CD4-positive, CD25-positive, alpha-beta regulatory T cell (primary cell): Measurements from ENCODE around the gene EXOSC3. TPM values are rescaled to one million over a fixed set of nuclear protein-coding genes. Genes with fewer than 3 reads are reported as not detected.

Experiments
- ATAC-seq, 2 donors: fragments of 150-1000 bp; cut with Tn5 transposase; one replicate each; pipeline ENCODE4 v1.10.0; 2021; ENCODE audit warnings: low read depth in 2 of 2, moderate number of reproducible peaks in 2 of 2, moderate library complexity in 1 of 2
- DNase-seq, 3 donors: peaks; one replicate each; pipeline versions ENCODE4 v3.0.0 to v3.0.0-alpha.2; 2012 to 2022; ENCODE audit warnings: mixed read lengths in 1 of 3
- H3K27ac ChIP-seq: one replicate; pipeline ENCODE4 v1.7.0; 2013; ENCODE audit warnings: mild to moderate bottlenecking, low read length; ENCODE audit not compliant: insufficient read depth, poor library complexity, severe bottlenecking
- H3K27me3 ChIP-seq: one replicate; pipeline ENCODE4 v1.7.0; 2013; ENCODE audit warnings: low read length; ENCODE audit not compliant: control insufficient read depth, insufficient read depth
- H3K36me3 ChIP-seq: one replicate; pipeline ENCODE4 v1.7.0; 2013; ENCODE audit warnings: mild to moderate bottlenecking, low read length, moderate library complexity; ENCODE audit not compliant: control insufficient read depth, insufficient read depth
- H3K4me1 ChIP-seq: 2 replicates; pipeline ENCODE4 v1.7.0; 2013; ENCODE audit warnings: mild to moderate bottlenecking, low read length; ENCODE audit not compliant: insufficient read depth, control insufficient read depth, poor library complexity, severe bottlenecking
- H3K4me3 ChIP-seq: one replicate; pipeline ENCODE4 v1.7.0; 2013; ENCODE audit warnings: low read depth, mild to moderate bottlenecking, low read length, moderate library complexity
- H3K9me3 ChIP-seq, 2 experiments: 1 replicate in 1 of 2; 2 replicates in 1 of 2; pipeline ENCODE4 v1.7.0; 2013; ENCODE audit warnings: low read length in 2 of 2, mild to moderate bottlenecking in 1 of 2, moderate library complexity in 1 of 2; ENCODE audit not compliant: control insufficient read depth in 2 of 2
- H3K27ac Mint-ChIP-seq, 3 donors: one replicate each; pipeline ENCODE4 v1.8.0; 2020 to 2022; ENCODE audit warnings: mild to moderate bottlenecking in 3 of 3, mixed read lengths in 3 of 3, moderate library complexity in 2 of 3
- H3K27me3 Mint-ChIP-seq: one replicate; pipeline ENCODE4 v1.8.0; 2022; ENCODE audit warnings: mild to moderate bottlenecking, mixed read lengths
- H3K36me3 Mint-ChIP-seq: one replicate; pipeline ENCODE4 v1.8.0; 2020; ENCODE audit warnings: mixed read lengths
- H3K4me1 Mint-ChIP-seq, 4 donors: one replicate each; pipeline ENCODE4 v1.8.0; 2020 to 2022; ENCODE audit warnings: mixed read lengths in 4 of 4, mild to moderate bottlenecking in 1 of 4
- H3K4me3 Mint-ChIP-seq, 4 donors: one replicate each; pipeline ENCODE4 v1.8.0; 2020 to 2022; ENCODE audit warnings: mild to moderate bottlenecking in 4 of 4, mixed read lengths in 4 of 4, moderate library complexity in 3 of 4
- H3K9me3 Mint-ChIP-seq, 7 donors: one replicate each; pipeline ENCODE4 v1.8.0; 2020 to 2022; ENCODE audit warnings: mixed read lengths in 7 of 7, mild to moderate bottlenecking in 3 of 7, moderate library complexity in 2 of 7
- polyA plus RNA-seq, 4 donors: library from polyadenylated mRNA; unstranded; fragments of 300-500 nt; fragmentation: Illumina TruSeq; gene quantifications; one replicate each; pipeline ENCODE4 v1.2.3, GENCODE V29; 2021
- total RNA-seq: library from RNA; stranded (reverse); gene quantifications from one replicate; pipeline ENCODE4 v1.2.3, GENCODE V29; 2022

Gene EXOSC3
- total and polyA plus RNA-seq, 5 donors from 2014 or later, result 28.0 to 38.5 (median 36.9) TPM

- Histone ChIP-seq H3K27me3 (no peaks in the 10 kb centered on the region), H3K9me3 (no peaks in the 10 kb centered on the region), H3K4me1 (no peaks in the 10 kb centered on the region), H3K27ac (no peak overlapping the region), H3K36me3 (no peaks in the 10 kb centered on the region), H3K4me3 (no peak overlapping the region)
- no peaks in the 10 kb centered on the region for H3K9me3 Mint-ChIP-seq
- no peak for ATAC-seq
- H3K27me3 Mint-ChIP-seq, result no peaks in the 10 kb centered on the region
- H3K4me3 Mint-ChIP-seq, result no peak overlapping the region
- H3K36me3 Mint-ChIP-seq, result peaks cover 12% of the 10 kb centered on the region
- DNase-seq, result no peak
- no peak overlapping the region for H3K27ac Mint-ChIP-seq
- peaks cover 0 to 1% (median 0%) of the 10 kb centered on the region in 4 donors for H3K4me1 Mint-ChIP-seq
Measured at GRCh38 chr9:37792122-37792521, 7.3 kb upstream of the EXOSC3 start.

GRCh38 chr9:37790096-37790495 lies 5.2 kb upstream of the EXOSC3 start:
- no peak for ATAC-seq
- H3K27ac Mint-ChIP-seq, result no peak overlapping the region

GRCh38 chr9:37788332-37788731 lies 3.5 kb upstream of the EXOSC3 start:
- H3K9me3 Mint-ChIP-seq, result no peaks in the 10 kb centered on the region
- Histone ChIP-seq H3K36me3 (peaks cover 5% of the 10 kb centered on the region), H3K27me3 (no peaks in the 10 kb centered on the region), H3K4me3 (no peak overlapping the region), H3K9me3 (no peaks in the 10 kb centered on the region), H3K4me1 (peaks cover 19% of the 10 kb centered on the region), H3K27ac (no peak overlapping the region)
- H3K27ac Mint-ChIP-seq, result peak overlapping the region in 1 of 3 donors; percentile 65
- peaks cover 4 to 25% (median 16%) of the 10 kb centered on the region in 4 donors for H3K4me1 Mint-ChIP-seq
- DNase-seq (no peak), ATAC-seq (no peak)
- peak overlapping the region; percentile 50 to 89 (median 80) for H3K4me3 Mint-ChIP-seq
- H3K27me3 Mint-ChIP-seq, result no peaks in the 10 kb centered on the region
- H3K36me3 Mint-ChIP-seq, result peaks cover 12% of the 10 kb centered on the region

More at GRCh38 chr9:37790096-37790495, 5.2 kb upstream of the EXOSC3 start:
- H3K4me3 Mint-ChIP-seq, result peak overlapping the region in 1 of 4 donors; percentile 64
- peaks cover 12% of the 10 kb centered on the region for H3K36me3 Mint-ChIP-seq
- DNase-seq, result no peak
- peaks cover 5% of the 10 kb centered on the region for H3K4me1 ChIP-seq
- no peaks in the 10 kb centered on the region for H3K9me3 Mint-ChIP-seq
- no peaks in the 10 kb centered on the region for H3K27me3 Mint-ChIP-seq
- no peak overlapping the region for H3K27ac ChIP-seq
- H3K9me3 ChIP-seq, result no peaks in the 10 kb centered on the region
- no peak overlapping the region for H3K4me3 ChIP-seq
- H3K4me1 Mint-ChIP-seq, result peaks cover 1 to 10% (median 7%) of the 10 kb centered on the region in 4 donors
- H3K36me3 ChIP-seq, result no peaks in the 10 kb centered on the region
- no peaks in the 10 kb centered on the region for H3K27me3 ChIP-seq

- no peaks in the 10 kb centered on the region for H3K9me3 ChIP-seq
- Mint-ChIP-seq H3K4me1 (peaks cover 14 to 37% (median 25%) of the 10 kb centered on the region in 4 donors), H3K27me3 (no peaks in the 10 kb centered on the region), H3K27ac (no peak overlapping the region), H3K9me3 (no peaks in the 10 kb centered on the region), H3K36me3 (peaks cover 21% of the 10 kb centered on the region), H3K4me3 (no peak overlapping the region)
- DNase-seq (no peak), ATAC-seq (no peak)
- peaks cover 14% of the 10 kb centered on the region for H3K36me3 ChIP-seq
- H3K27me3 ChIP-seq, result no peaks in the 10 kb centered on the region
- peaks cover 23% of the 10 kb centered on the region for H3K4me1 ChIP-seq
- no peak overlapping the region for H3K4me3 ChIP-seq
- no peak overlapping the region for H3K27ac ChIP-seq
Measured at GRCh38 chr9:37787059-37787458, 2.2 kb upstream of the EXOSC3 start.

- H3K9me3 Mint-ChIP-seq, result no peaks in the 10 kb centered on the region
- Histone ChIP-seq H3K4me1 (peaks cover 23% of the 10 kb centered on the region), H3K4me3 (peak overlapping the region; percentile 89), H3K27me3 (no peaks in the 10 kb centered on the region), H3K9me3 (no peaks in the 10 kb centered on the region), H3K27ac (peak overlapping the region; percentile 86), H3K36me3 (peaks cover 42% of the 10 kb centered on the region)
- H3K27me3 Mint-ChIP-seq, result no peaks in the 10 kb centered on the region
- peak overlapping the region; percentile 96 to 98 (median 96) for H3K27ac Mint-ChIP-seq
- H3K4me1 Mint-ChIP-seq, result peaks cover 25 to 50% (median 41%) of the 10 kb centered on the region in 4 donors
- DNase-seq (no peak), ATAC-seq (no peak)
- H3K36me3 Mint-ChIP-seq, result peaks cover 24% of the 10 kb centered on the region
- peak overlapping the region; percentile 96 to 99 (median 98) for H3K4me3 Mint-ChIP-seq
Measured at GRCh38 chr9:37784291-37784615, 611 bp downstream of the EXOSC3 start.

GRCh38 chr9:37778534-37778933 lies 6.3 kb downstream of the EXOSC3 start:
- H3K9me3 ChIP-seq, result no peaks in the 10 kb centered on the region
- Mint-ChIP-seq H3K4me3 (no peak overlapping the region), H3K27me3 (no peaks in the 10 kb centered on the region), H3K27ac (no peak overlapping the region), H3K4me1 (peaks cover 24 to 35% (median 30%) of the 10 kb centered on the region in 4 donors), H3K9me3 (no peaks in the 10 kb centered on the region), H3K36me3 (peaks cover 51% of the 10 kb centered on the region)
- peaks cover 71% of the 10 kb centered on the region for H3K36me3 ChIP-seq
- no peak overlapping the region for H3K4me3 ChIP-seq
- no peak overlapping the region for H3K27ac ChIP-seq
- H3K27me3 ChIP-seq, result no peaks in the 10 kb centered on the region
- no peak for DNase-seq
- ATAC-seq, result no peak
- peaks cover 5% of the 10 kb centered on the region for H3K4me1 ChIP-seq

- Mint-ChIP-seq H3K4me1 (peaks cover 9 to 16% (median 13%) of the 10 kb centered on the region in 4 donors), H3K27ac (no peak overlapping the region), H3K36me3 (peaks cover 41% of the 10 kb centered on the region), H3K27me3 (no peaks in the 10 kb centered on the region), H3K9me3 (no peaks in the 10 kb centered on the region), H3K4me3 (no peak overlapping the region)
- Histone ChIP-seq H3K36me3 (peaks cover 66% of the 10 kb centered on the region), H3K27me3 (no peaks in the 10 kb centered on the region), H3K4me3 (no peak overlapping the region), H3K9me3 (no peaks in the 10 kb centered on the region), H3K27ac (no peak overlapping the region), H3K4me1 (no peaks in the 10 kb centered on the region)
- ATAC-seq (no peak), DNase-seq (no peak)
Measured at GRCh38 chr9:37776328-37776727, 8.5 kb downstream of the EXOSC3 start.

GRCh38 chr9:37775216-37775919 lies 9.5 kb downstream of the EXOSC3 start:
- Histone ChIP-seq H3K4me1 (no peaks in the 10 kb centered on the region), H3K27ac (no peak overlapping the region), H3K4me3 (no peak overlapping the region), H3K36me3 (peaks cover 65% of the 10 kb centered on the region), H3K27me3 (no peaks in the 10 kb centered on the region), H3K9me3 (no peaks in the 10 kb centered on the region)
- Mint-ChIP-seq H3K27me3 (no peaks in the 10 kb centered on the region), H3K36me3 (peaks cover 46% of the 10 kb centered on the region), H3K27ac (peak overlapping the region in 1 of 3 donors; percentile 62), H3K4me3 (no peak overlapping the region), H3K9me3 (no peaks in the 10 kb centered on the region), H3K4me1 (peaks cover 4 to 14% (median 7%) of the 10 kb centered on the region in 4 donors)
- DNase-seq (no peak), ATAC-seq (no peak)
